ENCODE data around the gene TMEM266.

TMEM266 gene

DNA sequence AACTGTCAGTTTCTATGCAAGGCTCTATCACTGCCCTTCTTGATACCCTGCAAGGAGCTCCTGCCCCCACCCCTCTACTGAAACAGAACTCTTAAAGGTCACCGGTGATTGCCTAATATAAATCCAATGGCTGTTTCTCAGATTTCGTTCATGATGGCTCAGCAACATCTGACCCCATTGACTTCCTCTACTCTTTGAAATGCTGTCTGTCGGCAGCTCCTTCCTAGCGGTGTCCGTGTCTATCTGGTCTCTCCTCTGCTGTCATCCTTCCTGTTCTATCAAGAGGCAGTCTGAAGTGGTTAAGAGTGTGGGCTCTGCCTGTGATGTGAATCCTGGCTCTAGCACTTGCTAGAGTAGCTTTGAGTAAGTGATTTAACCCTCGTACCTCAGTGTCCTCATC, 5.5 kb downstream of the TMEM266 start (continued):
- TF ChIP-seq, protein P1, sequence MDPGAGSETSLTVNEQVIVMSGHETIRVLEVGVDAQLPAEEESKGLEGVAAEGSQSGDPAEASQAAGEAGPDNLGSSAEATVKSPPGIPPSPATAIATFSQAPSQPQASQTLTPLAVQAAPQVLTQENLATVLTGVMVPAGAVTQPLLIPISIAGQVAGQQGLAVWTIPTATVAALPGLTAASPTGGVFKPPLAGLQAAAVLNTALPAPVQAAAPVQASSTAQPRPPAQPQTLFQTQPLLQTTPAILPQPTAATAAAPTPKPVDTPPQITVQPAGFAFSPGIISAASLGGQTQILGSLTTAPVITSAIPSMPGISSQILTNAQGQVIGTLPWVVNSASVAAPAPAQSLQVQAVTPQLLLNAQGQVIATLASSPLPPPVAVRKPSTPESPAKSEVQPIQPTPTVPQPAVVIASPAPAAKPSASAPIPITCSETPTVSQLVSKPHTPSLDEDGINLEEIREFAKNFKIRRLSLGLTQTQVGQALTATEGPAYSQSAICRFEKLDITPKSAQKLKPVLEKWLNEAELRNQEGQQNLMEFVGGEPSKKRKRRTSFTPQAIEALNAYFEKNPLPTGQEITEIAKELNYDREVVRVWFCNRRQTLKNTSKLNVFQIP (CRISPR knock-in tag; IDR thresholded peaks at IDR 0.05; ENCODE audit: borderline replicate concordance, low read depth), result no peak
- no peak for TF ChIP-seq SNAI2 (CRISPR knock-in tag; IDR thresholded peaks at IDR 0.05)

GRCh38 chr15:76065793-76066192, 6.0 kb downstream of the TMEM266 start:
- no peak for TF ChIP-seq GLIS3 (CRISPR knock-in tag; IDR thresholded peaks at IDR 0.05)
- no peak for TF ChIP-seq ZNF8 (CRISPR knock-in tag; IDR thresholded peaks at IDR 0.05)
- no peak for TF ChIP-seq ARNTL (CRISPR knock-in tag; IDR thresholded peaks at IDR 0.05; ENCODE audit: borderline replicate concordance, low read depth)
- TF ChIP-seq CSRNP3 (CRISPR knock-in tag; IDR thresholded peaks at IDR 0.05), result no peak
- TF ChIP-seq ISL1 (CRISPR knock-in tag; IDR thresholded peaks at IDR 0.05), result no peak
- TF ChIP-seq, protein P2, sequence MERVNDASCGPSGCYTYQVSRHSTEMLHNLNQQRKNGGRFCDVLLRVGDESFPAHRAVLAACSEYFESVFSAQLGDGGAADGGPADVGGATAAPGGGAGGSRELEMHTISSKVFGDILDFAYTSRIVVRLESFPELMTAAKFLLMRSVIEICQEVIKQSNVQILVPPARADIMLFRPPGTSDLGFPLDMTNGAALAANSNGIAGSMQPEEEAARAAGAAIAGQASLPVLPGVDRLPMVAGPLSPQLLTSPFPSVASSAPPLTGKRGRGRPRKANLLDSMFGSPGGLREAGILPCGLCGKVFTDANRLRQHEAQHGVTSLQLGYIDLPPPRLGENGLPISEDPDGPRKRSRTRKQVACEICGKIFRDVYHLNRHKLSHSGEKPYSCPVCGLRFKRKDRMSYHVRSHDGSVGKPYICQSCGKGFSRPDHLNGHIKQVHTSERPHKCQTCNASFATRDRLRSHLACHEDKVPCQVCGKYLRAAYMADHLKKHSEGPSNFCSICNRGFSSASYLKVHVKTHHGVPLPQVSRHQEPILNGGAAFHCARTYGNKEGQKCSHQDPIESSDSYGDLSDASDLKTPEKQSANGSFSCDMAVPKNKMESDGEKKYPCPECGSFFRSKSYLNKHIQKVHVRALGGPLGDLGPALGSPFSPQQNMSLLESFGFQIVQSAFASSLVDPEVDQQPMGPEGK (CRISPR knock-in tag; IDR thresholded peaks at IDR 0.05; ENCODE audit: borderline replicate concordance), result no peak
- no peak for TF ChIP-seq BACH2 (CRISPR knock-in tag; IDR thresholded peaks at IDR 0.05; ENCODE audit: borderline replicate concordance)
- TF ChIP-seq TCF4 (CRISPR knock-in tag; IDR thresholded peaks at IDR 0.05; ENCODE audit: borderline replicate concordance), result no peak
- TF ChIP-seq, protein P1 (CRISPR knock-in tag; IDR thresholded peaks at IDR 0.05; ENCODE audit: borderline replicate concordance, low read depth), result no peak
- TF ChIP-seq ZNF565 (CRISPR knock-in tag; conservative IDR thresholded peaks at IDR 0.05; ENCODE audit: low read depth), result no peak
- TF ChIP-seq ZNF70 (CRISPR knock-in tag; IDR thresholded peaks at IDR 0.05), result no peak
- TF ChIP-seq, protein P3, sequence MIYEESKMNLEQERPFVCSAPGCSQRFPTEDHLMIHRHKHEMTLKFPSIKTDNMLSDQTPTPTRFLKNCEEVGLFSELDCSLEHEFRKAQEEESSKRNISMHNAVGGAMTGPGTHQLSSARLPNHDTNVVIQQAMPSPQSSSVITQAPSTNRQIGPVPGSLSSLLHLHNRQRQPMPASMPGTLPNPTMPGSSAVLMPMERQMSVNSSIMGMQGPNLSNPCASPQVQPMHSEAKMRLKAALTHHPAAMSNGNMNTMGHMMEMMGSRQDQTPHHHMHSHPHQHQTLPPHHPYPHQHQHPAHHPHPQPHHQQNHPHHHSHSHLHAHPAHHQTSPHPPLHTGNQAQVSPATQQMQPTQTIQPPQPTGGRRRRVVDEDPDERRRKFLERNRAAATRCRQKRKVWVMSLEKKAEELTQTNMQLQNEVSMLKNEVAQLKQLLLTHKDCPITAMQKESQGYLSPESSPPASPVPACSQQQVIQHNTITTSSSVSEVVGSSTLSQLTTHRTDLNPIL (CRISPR knock-in tag; IDR thresholded peaks at IDR 0.05; ENCODE audit: low read depth), result no peak
- TF ChIP-seq, protein P4, sequence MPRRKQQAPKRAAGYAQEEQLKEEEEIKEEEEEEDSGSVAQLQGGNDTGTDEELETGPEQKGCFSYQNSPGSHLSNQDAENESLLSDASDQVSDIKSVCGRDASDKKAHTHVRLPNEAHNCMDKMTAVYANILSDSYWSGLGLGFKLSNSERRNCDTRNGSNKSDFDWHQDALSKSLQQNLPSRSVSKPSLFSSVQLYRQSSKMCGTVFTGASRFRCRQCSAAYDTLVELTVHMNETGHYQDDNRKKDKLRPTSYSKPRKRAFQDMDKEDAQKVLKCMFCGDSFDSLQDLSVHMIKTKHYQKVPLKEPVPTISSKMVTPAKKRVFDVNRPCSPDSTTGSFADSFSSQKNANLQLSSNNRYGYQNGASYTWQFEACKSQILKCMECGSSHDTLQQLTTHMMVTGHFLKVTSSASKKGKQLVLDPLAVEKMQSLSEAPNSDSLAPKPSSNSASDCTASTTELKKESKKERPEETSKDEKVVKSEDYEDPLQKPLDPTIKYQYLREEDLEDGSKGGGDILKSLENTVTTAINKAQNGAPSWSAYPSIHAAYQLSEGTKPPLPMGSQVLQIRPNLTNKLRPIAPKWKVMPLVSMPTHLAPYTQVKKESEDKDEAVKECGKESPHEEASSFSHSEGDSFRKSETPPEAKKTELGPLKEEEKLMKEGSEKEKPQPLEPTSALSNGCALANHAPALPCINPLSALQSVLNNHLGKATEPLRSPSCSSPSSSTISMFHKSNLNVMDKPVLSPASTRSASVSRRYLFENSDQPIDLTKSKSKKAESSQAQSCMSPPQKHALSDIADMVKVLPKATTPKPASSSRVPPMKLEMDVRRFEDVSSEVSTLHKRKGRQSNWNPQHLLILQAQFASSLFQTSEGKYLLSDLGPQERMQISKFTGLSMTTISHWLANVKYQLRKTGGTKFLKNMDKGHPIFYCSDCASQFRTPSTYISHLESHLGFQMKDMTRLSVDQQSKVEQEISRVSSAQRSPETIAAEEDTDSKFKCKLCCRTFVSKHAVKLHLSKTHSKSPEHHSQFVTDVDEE (CRISPR knock-in tag; IDR thresholded peaks at IDR 0.05), result no peak
- no peak for TF ChIP-seq ZFP3 (CRISPR knock-in tag; IDR thresholded peaks at IDR 0.05)
- ATAC-seq, result no peak

GRCh38 chr15:76070192-76070591, 10.4 kb downstream of the TMEM266 start:
- TF ChIP-seq ZNF70 (CRISPR knock-in tag; IDR thresholded peaks at IDR 0.05), result no peak
- ATAC-seq, result no peak

GRCh38 chr15:76070921-76071635, 11.3 kb downstream of the TMEM266 start:
- no peak for ATAC-seq
- TF ChIP-seq ZC3H10 (CRISPR knock-in tag; IDR thresholded peaks at IDR 0.05), result no peak
- TF ChIP-seq, protein P3 (CRISPR knock-in tag; IDR thresholded peaks at IDR 0.05; ENCODE audit: low read depth), result no peak
- TF ChIP-seq ZFP3 (CRISPR knock-in tag; IDR thresholded peaks at IDR 0.05), result no peak
- no peak for TF ChIP-seq PPARA (CRISPR knock-in tag; IDR thresholded peaks at IDR 0.05; ENCODE audit: borderline replicate concordance)
- no peak for TF ChIP-seq ZNF8 (CRISPR knock-in tag; IDR thresholded peaks at IDR 0.05)
- TF ChIP-seq ZFP30 (CRISPR knock-in tag; IDR thresholded peaks at IDR 0.05), result no peak
- TF ChIP-seq, protein P4 (CRISPR knock-in tag; IDR thresholded peaks at IDR 0.05), result no peak
- TF ChIP-seq ZNF565 (CRISPR knock-in tag; conservative IDR thresholded peaks at IDR 0.05; ENCODE audit: low read depth), result no peak
- TF ChIP-seq TOX (CRISPR knock-in tag; IDR thresholded peaks at IDR 0.05; ENCODE audit: borderline replicate concordance), result no peak
- no peak for TF ChIP-seq ARNTL (CRISPR knock-in tag; IDR thresholded peaks at IDR 0.05; ENCODE audit: borderline replicate concordance, low read depth)
